HG03060 (cell line): Measurements from ENCODE around the gene GTPBP1.

ENCODE experiments used
- ATAC-seq: cut with Tn5 transposase; IDR thresholded peaks from one replicate; pipeline ENCODE4 v1.9.1; 2021; ENCODE audit warnings: low read depth, moderate number of reproducible peaks; ENCODE audit not compliant: unreplicated experiment

Gene GTPBP1

DNA sequence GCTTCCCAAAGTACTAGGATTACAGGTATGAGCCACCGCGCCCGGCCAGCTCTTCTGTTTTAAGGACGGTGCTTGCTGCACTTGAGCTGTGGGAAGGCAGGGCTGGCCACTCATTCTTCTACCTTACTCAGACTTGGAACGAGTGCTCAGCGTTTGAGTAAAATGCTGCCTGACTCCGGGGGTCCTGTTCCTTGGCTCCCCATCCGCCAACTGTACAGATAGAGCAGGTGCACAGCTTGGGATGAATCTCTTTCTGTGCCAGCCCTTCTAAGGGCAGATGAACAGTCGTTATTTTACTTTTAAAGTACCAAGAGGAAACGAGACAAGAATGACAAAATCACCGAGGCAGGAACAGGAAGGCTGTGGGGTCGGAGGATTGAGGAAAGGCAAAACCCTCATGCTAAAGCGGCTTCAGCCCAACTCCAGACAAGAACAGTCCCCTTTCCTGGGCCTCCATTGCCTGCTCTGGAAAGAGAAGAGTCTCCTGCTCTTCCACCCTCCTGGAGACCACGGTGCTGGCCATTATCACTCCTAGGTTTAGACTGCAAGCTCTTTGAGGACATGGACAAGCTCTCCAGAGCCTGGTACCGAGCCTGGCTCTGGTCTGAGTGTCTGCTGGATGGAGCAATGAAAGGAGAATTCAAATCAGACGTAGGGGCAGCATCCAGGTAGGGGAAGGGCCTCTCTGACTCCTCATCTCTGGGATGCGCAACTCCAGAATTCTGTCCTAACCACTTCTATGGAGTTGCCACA is 51.1 kb downstream of the GTPBP1 start:
- ATAC-seq, result no peak

DNA sequence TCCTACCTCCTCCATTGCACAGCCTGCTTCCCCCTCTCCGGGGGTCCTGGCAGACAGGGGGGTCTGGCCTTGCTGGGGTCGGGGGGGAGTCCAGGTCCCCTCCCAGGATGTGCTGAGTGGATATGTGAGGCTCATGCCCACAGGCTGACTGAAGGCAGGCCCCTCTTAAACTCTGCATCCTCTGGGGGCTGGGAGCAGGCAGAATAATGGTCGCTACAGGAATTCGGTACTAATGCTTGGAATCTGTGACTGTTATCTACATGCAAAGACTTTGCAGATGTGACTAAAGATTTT is 51.7 kb downstream of the GTPBP1 start:
- no peak for ATAC-seq

DNA sequence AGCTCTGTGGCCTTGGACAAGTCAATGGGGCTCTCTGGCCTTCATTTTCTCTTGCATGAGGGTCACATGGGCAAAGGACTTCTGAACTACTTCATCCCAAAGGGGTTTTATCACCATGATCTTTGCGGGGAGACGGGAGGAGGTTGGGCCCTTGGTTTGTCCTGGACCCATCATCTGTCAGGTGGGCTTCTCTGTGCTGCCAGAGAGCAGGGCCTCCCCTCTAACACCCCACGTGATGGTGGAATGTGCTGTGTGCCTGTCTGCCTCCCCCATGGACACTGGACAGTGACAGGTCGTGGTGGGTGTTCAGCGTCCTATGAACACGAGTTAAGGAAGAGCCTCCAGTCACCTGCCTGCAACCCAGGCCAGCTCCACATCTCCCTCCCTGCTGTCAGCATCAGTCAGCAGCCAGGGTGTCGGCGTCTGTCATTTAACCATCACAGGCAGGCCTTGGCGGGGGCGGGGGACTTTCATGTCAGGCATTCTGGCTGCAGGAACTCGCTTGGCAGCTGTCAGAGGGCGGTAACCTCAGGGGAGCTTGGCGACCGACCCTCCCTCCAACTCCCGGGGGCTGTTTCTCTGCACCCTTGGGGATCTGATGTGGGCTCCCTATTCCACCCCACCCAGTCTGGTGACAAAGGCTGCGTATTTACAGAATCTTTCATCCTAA is 52.7 kb downstream of the GTPBP1 start:
- no peak for ATAC-seq

DNA sequence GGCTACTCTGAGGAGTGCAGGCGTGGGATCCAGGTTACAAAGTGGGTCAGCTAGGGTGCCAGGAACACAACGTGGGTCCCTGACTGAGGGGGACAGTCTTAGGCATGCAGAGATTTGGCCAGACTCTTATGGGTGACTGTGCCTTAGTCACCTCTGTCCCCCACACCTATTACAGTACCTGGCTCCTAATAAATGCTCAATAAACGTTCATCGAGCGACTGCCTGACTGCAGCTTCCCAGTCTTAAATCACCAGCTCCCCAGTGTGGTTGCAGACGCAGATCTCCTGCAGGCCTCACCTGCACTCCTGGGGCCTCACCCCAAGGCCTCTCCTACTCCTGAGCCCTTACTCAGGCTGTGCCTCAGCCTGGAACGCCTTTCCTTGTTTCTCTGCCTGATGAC is 53.3 kb downstream of the GTPBP1 start:
- ATAC-seq, result no peak

DNA sequence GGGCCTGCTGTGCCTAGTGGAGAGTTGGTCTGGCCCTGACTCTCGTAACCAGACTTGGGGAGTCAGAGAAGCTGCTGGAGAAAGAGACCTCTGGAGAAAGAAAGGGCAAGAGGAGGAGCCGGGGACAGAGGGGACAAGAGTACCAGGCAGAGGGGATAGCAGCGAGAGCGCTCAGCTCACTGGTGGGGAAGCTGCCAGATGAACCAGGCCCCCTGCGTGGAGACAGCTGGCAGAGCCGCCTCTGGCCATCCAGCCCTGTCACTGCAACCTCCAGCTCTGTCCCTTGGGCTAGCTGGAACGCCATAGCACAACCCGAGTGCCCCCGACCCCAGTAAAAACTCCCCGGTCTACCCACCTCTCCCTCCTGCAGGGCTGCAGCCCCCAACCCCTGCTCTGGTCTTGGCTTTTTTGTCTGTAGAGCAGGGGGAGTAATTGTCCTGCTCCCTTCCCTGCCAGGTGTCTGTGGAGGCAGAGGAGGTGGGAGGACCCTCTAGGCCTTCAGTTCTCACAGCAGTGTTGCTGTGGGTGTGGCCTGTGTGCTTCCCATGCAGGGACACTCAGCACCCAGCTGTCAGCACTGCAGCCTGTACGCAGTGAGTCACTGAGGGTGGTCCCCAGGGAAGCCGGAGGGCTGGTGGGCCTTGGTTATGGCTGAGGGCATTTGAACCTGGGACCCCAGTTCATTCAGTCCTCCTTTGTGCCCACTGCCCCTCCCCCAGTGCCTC is 54.9 kb downstream of the GTPBP1 start:
- no peak for ATAC-seq

DNA sequence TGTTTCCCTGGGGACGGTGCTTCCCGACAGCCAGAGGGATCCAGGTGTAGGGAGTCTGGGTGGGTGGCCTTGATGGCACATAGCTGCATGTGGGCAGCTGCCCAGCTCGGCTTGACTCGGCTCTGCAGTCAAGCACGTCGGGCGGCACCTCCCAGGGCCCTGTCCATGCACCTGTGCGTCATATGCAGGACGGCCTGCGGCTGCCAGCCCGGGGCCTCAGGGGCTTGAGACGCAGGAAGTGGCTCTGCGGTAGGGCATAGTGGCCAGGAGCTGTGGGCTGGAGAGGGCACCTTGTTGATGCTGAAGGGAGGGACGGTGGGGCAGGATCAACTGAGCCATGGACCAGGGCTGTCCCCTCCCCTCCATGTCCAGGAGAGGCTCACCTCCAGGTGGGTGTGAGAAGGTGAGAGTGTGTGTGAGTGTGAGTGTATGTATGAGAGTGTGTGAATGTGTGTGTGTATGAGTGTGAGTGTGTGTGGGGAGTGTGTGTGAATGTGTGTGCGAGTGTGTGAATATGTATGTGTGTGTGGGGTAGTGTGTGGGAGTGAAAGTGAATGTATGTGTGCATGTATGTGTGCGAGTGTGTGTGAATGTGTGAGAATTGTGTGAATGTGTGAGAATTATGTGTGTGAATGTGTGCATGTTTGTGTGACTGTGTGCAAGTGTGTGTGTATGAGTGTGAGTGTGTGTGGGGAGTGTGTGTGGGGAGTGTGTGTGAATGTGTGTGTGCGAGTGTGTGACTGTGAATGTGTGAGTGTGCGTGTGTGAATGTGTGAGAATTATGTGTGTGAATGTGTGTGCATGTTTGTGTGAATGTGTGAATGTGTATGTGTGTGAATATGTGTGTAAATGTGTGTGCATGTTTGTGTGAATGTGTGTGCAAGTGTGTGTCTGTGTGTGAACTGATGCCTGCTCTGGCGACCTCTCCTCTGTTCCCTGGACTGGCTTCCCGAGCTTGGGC is 55.7 kb downstream of the GTPBP1 start:
- ATAC-seq, result no peak

DNA sequence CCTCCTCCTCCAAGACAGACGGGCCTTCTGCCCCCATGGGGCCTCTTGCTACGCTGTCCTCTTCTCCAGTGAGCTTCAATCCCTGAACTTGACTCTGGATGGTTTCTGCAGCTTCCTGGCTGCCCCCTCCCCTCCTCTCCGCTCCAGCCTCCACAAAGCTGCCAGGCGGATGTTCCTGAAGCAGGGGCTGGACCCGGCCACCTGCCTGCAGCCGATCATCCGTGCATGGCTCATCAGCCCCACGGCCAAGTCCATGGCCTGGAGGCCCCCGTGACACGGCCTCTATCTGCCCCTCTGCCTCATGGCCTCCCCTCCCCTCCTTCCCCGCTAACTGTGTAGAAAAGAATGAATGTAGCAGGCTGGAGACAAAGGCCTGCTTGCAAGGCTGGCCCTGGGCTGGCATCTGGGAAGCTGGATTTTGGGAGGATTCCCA is 56.8 kb downstream of the GTPBP1 start:
- no peak for ATAC-seq

DNA sequence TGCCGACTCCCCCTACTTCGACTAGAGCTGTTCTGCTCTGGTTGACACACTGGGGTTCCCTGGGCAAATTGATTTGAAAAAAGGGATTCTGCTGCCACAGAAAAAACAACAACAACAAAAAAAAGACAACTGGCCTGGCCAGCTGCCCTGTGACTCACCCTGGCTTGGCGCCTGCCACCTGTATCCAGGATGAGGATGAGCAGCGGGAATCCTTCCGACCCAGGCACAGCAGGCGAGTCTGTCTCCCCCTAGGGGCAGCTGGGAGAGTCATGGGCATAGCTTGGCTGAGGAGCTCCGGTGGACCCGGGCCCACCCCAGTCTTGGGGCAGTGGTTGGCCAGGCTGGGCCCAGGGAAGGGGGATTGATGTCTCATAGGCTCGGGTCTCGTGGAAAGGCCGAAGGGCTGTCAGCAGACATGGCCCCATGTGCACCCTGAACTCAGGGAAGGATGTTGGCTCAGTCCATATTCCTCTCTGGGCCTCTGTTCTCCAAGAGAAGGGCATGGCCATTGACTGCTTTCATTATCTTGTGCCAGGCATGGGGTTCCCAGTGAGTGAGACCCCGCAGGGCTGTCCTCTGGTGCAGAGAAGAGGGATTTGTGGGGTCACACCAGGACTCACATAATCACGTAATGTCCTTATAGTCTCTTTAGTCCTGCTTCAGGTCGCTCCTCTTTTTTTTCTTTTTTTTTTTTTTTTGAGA is 60.5 kb downstream of the GTPBP1 start:
- no peak for ATAC-seq

DNA sequence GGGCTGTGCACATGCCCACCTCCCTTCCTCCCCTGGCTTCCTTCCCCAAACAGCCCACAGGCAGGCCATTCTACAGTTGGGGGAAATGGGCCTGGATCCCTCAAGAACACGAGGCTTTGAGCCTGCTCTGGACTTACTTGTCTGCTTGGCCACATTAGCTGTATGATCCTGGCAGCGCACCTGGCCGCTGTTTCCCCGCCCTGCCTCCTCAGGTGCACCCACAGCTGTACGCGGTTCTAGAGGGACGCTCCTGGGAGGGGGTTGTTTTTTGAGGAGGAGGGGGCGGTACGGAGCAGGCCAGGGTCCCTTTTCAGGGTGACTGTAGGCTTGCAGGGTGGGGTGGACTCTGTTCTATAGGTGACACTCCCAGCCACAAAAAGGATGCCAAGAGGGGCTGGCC is 61.6 kb downstream of the GTPBP1 start:
- no peak for ATAC-seq

DNA sequence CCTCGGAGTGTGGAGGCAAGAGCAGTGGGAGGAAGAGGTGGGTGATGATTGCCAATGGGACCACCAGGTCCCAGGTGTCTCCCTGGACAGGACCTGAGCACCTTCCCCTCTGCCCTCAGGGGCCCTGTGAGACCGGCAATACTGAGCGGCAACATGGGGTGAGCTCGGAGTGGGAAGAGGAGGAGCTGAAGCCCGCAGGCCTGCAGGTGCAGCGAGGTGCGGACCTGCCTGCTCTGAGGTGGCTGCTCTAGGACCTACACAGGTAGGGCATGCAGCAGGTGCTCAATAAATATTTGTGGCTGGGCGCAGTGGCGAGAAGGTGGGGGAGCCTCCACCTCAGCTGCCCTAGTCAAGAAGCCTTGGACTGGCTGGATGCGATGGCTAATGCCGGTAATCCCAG is 62.3 kb downstream of the GTPBP1 start:
- no peak for ATAC-seq

DNA sequence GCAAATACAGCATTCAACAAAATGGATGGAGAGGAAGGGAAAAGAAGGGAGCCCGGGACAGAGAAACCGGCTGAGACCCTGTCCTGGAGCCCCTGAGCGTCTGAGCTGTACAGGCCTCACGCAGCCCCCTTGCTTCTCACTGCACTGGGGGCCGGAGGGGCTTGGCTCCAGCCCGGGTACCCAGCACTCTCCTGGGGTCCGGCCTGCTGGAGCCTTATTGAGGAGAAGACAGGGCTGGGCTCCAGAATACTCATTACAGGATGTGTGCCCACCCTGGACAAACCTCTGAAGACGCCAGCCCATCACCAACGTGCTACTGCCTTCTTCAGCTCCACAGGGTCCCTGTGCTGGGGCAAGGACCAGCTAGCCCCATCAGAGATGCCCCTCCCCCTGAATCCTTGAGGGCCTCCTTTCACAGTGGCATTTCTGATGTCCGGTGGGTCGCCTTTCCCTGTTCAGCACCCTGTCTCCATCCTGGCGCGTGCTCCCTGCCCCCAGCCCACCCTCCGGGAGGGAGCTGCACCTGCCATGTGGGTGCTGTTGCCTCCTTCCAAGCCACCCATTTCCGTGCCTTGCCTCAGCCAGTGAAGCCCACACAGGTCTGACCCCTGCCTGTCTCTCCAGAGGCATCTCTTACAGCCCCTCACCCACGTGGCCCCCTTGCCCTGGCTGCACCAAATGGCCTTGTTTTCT is 64.7 kb downstream of the GTPBP1 start:
- no peak for ATAC-seq

DNA sequence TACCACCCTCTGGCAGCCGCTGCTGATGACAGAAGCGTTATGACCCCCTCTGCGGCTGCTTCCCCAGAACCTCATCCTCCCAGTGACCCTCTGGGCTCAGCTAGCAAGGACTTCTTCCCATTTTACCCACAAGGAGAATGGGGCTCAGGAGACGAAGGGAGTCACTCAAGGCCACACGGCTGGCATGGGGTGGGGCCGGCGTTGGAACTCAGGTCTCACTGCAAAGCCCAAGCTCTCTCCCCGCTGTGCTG is 66.8 kb downstream of the GTPBP1 start:
- ATAC-seq, result no peak

DNA sequence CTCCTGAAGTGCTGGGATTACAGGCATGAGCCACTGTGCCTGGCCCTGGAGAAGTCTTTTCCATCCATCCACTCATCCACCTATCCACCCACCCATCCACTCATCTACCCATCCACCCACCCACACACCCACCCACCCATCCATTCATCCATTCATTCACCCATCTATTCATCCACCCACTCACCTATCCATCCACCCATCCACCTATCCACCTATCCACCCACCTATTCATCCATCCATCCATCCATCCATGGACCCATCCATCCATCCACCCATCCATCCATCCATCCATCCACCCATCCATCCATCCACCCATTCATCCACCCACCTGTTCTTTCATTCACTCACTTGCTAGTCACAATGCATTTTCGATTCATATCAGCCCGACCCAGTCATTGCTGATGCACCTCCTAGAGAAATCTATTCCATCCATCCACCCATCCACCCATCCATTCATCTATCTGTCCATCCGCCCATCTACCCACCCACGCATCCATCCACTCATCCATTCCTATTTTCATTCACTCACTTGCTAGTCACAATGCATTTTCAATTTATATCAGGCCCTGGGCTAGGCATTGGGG is 67.7 kb downstream of the GTPBP1 start:
- ATAC-seq, result no peak

DNA sequence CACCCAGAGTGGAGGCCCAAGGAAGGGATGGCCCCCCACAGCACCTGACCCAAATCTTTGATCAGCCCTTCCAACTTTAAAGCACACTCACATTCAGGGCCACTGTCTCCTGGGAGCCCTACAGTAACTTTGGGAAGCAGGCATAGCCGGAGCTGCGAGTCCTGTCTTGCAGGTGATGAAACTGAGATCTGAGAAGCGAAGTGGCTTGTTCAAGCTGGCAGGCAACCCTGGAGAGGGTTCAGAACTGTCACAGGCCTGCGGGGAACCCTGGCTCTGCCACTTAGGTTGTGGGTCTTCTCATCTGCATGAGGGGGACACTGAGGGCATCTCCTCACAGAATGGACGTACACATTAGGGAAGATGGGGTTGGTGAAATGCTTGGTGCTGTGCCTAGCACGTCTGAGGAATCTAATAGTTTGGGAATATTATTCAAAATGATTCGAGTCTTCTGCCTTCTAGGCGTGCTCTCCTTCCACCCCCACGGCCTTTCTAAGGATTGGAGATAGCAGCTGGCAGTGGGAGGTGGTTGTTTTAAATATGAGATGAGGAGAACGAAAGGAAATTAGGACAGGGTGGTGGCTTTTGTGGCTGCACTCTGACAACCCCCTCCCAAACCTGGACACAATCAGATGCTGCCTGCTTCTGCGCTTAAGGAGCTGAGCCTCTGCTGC is 68.9 kb downstream of the GTPBP1 start:
- ATAC-seq, result no peak

DNA sequence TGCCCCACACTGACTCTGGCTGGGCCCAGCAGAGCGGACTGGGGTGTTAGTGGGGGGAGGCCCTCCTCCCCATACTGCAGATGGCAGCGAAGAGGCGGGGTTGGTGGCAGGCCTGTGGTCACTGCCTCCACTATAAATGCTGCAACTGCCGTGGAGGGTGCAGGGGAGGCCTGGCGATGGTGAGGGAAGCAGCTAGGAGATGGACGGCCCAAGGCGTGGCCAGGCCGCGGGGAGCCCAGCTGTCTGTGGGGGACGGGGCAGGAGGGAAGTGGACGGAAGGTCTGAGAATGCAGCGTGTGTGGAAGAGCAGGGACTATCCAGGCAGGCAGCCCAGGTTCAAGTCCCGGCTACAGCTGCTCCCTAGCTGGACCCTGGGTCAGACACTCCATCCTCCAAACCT is 69.9 kb downstream of the GTPBP1 start:
- ATAC-seq, result no peak

DNA sequence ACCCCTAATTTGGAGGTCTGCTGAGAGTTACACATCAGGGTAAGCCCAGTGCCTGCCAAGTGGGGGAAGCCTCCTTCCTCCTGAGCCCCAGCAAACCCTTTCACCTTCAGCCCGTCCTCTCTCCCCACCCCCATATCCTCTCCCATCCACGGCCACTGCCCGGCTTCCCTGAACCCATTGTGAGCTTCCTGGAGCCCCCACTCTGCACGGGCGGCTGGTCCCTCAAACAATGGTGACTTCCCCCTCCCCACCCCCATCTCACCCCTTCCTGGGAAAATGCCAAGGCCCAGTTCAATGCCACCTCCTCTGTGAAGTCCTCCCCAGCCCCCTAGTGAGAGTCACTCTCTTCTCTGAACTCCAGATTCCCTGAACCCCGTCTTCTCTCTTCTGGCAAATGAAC is 70.3 kb downstream of the GTPBP1 start:
- ATAC-seq, result no peak

DNA sequence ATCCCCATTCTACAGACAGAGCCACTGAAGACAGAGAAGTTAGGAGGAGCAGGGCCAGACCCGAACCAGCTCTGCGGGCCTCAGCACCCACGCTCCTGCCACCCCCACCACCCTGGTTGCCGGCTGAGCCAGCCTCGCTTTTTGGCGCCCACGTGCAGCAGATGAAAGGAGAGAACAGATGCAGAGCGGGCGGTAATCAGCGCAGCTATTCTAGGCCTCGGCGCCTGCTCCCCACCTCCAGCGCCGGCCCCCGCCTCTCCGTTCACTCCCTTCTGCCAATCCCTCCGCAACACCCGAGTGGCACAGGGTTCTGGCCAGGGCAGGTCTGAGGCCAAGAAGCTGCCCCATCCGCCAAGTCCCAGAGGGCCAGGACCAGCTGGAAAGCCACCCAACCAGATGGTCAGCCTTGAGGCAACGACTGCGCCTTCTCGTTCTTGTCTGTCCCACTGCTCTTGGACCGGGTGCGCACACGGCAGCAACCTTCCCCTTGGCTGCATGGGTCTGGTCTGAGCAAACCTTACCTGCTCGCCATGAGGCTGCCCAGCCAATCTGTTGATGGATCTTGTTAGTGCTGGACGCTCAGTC is 71.4 kb downstream of the GTPBP1 start:
- no peak for ATAC-seq

DNA sequence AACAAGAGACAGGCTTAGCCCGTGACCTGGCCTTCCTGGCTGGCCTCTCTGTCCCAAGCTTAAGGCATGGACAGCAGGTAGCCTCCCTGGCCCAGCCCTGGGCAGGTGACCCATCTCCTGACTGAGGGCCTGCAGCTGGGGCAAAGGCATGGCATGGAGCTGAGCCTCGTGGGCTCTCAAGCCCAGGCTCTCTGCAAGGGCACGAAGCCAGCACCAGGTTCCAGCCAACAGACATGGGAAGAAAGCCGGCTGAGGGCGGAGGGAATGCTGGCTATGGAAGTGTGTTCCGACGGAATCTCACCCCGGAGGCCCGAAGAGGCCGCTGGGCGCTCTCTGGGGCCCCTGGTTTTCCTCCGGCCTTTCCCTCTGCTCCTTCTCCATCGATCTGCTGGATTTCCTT is 75.3 kb downstream of the GTPBP1 start:
- no peak for ATAC-seq
